Measurements from ENCODE around the gene SLC38A10. TPM values are rescaled to one million over a fixed set of nuclear protein-coding genes. Genes with fewer than 3 reads are reported as not detected.
A peak's percentile ranks its signal among the peaks of the same experiment; 100 is the strongest.

SLC38A10 gene
- total and polyA plus RNA-seq, 7 experiments from 2014 or later, result 45.0 to 122 (median 84.8) TPM

DNA sequence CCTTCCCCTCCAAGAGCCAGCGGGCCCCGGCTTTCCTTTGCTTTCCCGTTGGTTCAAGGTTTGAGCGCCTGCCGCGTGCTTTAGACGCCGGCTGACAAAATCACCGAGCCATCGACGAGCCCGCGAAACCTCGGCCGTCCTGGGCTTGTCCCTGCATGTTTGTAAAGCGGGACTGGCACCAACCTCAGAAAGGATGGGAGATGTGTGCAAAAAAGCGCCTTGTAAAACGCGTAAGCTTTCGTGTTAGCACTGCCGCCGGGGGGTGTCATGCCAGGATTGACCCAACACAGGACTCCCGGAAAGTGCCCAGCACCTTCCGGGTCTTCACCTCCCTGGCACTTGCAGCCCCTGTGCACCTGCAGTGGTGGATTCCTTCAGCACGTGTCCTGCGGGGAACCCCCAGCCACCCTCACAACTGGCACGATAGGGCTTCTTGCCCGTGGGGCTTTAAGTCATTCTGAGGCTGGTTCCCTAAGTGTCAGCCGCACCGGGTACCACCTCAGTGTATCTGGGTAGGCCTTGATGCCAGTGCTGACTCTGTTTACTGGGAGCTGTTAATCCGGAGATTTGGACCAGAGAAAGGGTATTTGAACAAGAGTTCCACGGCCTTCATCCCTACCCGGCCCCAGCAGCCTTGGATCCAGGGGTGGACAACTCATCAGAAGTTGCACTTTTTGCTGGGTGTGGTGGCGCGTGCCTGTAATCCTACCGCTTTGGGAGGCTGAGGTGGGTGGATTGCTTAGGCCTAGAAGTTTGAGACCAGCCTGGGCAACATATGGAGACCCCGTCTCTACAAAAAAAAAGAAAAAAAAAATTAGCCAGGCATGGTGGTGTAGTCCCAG is 55.2 kb downstream of the SLC38A10 start:
- no peaks in the 10 kb centered on the region for H3K27me3 Mint-ChIP-seq
- peak overlapping the region; percentile 89 to 95 (median 93) for H3K4me3 Mint-ChIP-seq
- H3K4me3 ChIP-seq (ENCODE audit: low read length), result peak overlapping the region; percentile 71
- peaks cover 22 to 24% of the 10 kb centered on the region in 2 donors for H3K4me1 ChIP-seq (ENCODE audit: control insufficient read depth in 2 of 2, insufficient read depth in 2 of 2, low read length in 2 of 2)
- ATAC-seq, result no peak
- POLR2A ChIA-PET, result interaction anchor here (1.0 to 2.2 kb wide), 10 partner anchors 13 to 279 kb away, joined by 3 to 24 read pairs (median 4); partner anchors contain the start of genes ACTG1, CEP131 and SLC38A10
- no peaks in the 10 kb centered on the region for H3K27me3 ChIP-seq (ENCODE audit: control insufficient read depth in 2 of 2, insufficient read depth in 2 of 2, low read length in 2 of 2)
- no peaks in the 10 kb centered on the region for H3K9me3 ChIP-seq (ENCODE audit: control insufficient read depth in 2 of 3, low read length in 3 of 3)
- CTCF ChIA-PET, result interaction anchor here (0.6 to 1.3 kb wide), 4 partner anchors 8 to 216 kb away, joined by 3 to 7 read pairs (median 4); no protein-coding TSS in a partner anchor
- peaks cover 0 to 6% (median 0%) of the 10 kb centered on the region in 5 donors for H3K36me3 Mint-ChIP-seq
- H3K9me3 Mint-ChIP-seq, result no peaks in the 10 kb centered on the region
- peak in 1 of 9 donors; percentile 50 for DNase-seq
- H3K36me3 ChIP-seq (ENCODE audit: control insufficient read depth in 2 of 3, insufficient read depth in 3 of 3, low read length in 3 of 3), result peaks cover 0 to 19% (median 0%) of the 10 kb centered on the region in 3 experiments
- peak overlapping the region; percentile 76 for H3K27ac ChIP-seq (ENCODE audit: low read depth, low read length)
- H3K4me1 Mint-ChIP-seq, result peaks cover 11 to 47% (median 33%) of the 10 kb centered on the region in 7 donors
- peak overlapping the region; percentile 78 to 95 (median 87) for H3K27ac Mint-ChIP-seq
- intact Hi-C loops (cut with micrococcal nuclease), result loop anchor here (1.0 to 5.0 kb wide), 6 partner anchors 17 to 620 kb away; partner anchors contain the start of genes FAAP100 (in 1 of the 2), P4HB (in 1 of the 2) and SLC38A10 (in 1 of the 2)

DNA sequence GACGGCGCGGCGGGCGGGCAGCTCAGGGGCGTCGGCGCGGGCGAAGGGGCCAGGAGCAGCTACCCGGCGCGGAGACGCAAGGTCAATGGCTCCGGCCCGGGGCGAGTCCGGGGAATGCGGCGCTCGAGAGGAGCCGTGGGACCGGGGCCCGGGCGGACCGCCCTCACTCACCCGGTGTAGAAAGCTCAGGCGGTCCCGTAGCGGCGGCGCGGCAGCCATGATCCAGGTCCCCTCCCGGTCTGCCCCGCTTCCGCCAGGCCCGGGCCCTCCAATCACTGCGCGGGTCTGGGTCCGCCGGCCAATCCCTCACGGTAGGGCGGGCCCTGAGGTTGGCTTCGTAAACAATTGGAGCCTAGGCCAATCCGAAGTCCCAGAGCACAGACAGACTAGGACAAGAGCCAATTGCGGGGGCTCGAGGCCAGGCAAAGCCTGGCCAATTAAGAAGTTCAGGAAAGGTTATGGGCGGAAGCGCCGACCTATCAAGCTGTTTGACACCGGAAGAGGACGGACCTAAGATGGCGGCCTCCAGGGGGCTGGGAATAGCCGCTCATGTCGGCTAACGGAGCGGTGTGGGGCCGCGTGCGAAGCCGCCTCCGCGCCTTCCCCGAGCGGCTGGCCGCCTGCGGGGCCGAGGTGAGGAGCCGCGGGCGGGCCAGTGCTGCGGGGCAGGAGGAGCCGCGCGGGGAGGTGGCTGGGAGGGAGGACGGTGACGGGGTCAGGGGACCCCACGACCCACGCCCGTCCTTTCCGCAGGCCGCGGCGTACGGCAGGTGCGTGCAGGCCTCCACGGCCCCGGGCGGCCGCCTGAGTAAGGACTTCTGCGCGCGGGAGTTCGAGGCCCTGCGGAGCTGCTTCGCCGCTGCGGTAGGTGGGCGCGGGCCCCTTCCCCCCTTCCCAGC is 56.0 kb downstream of the SLC38A10 start, which contains the start of the genes NDUFAF8 and TEPSIN:
Gene NDUFAF8 (plus strand): TSS at position 504 of the 899 bp plus-strand sequence. CDS start 46 bp downstream, at position 550.
Gene TEPSIN (minus strand): TSS at position 241 of the 899 bp plus-strand sequence. CDS start 22 bp downstream, at position 219.
- DNase-seq (peak; percentile 87 to 98 (median 97)), ATAC-seq (peak; percentile 98)
- H3K36me3 Mint-ChIP-seq, result peaks cover 0 to 6% (median 0%) of the 10 kb centered on the region in 5 donors
- peak within 1 kb of the TSS; percentile 86 to 95 (median 90) for H3K27ac Mint-ChIP-seq
- H3K9me3 ChIP-seq (ENCODE audit: control insufficient read depth in 2 of 3, low read length in 3 of 3), result no peaks in the 10 kb centered on the region
- peak within 1 kb of the TSS; percentile 79 for H3K27ac ChIP-seq (ENCODE audit: low read depth, low read length)
- peaks cover 22 to 24% of the 10 kb centered on the region in 2 donors for H3K4me1 ChIP-seq (ENCODE audit: control insufficient read depth in 2 of 2, insufficient read depth in 2 of 2, low read length in 2 of 2)
- ChIA-PET CTCF (interaction anchor here (0.7 to 1.3 kb wide), 3 partner anchors 9 to 245 kb away, joined by 3 read pairs; no protein-coding TSS in a partner anchor), POLR2A (interaction anchor here (0.7 to 2.2 kb wide), 16 partner anchors 12 to 1401 kb away, joined by 3 to 24 read pairs (median 4); partner anchors contain the start of genes ACTG1, CEP131, FAAP100 and SLC38A10)
- H3K4me3 ChIP-seq (ENCODE audit: low read length), result peak within 1 kb of the TSS; percentile 71
- no peaks in the 10 kb centered on the region for H3K9me3 Mint-ChIP-seq
- H3K27me3 Mint-ChIP-seq, result no peaks in the 10 kb centered on the region
- peaks cover 0 to 21% (median 0%) of the 10 kb centered on the region in 3 experiments for H3K36me3 ChIP-seq (ENCODE audit: control insufficient read depth in 2 of 3, insufficient read depth in 3 of 3, low read length in 3 of 3)
- H3K27me3 ChIP-seq (ENCODE audit: control insufficient read depth in 2 of 2, insufficient read depth in 2 of 2, low read length in 2 of 2), result no peaks in the 10 kb centered on the region
- H3K4me1 Mint-ChIP-seq, result peaks cover 17 to 51% (median 38%) of the 10 kb centered on the region in 7 donors
- intact Hi-C loops (cut with micrococcal nuclease), result loop anchor here (1.0 to 5.0 kb wide), 6 partner anchors 16 to 621 kb away; partner anchors contain the start of genes FAAP100 (in 1 of the 2), P4HB (in 1 of the 2) and SLC38A10 (in 1 of the 2)
- peak within 1 kb of the TSS; percentile 92 to 97 (median 95) for H3K4me3 Mint-ChIP-seq

DNA sequence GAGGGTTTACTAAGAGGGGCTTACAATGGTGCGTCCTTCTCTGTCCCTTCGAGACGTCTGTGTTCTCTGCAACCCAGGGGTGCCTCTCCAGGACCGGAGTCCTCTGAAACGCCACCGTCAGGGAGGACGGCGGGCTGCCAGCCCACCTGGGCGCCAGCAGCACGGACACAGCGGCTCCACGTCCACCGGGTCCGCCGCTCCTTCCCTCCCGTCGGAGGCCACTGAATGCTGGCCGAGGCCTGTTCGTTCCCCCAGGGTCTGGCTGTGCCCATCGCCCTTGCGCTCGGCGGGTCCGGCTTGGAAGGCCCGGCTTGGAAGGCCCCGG is 56.7 kb downstream of the SLC38A10 start:
- Histone ChIP-seq H3K4me3 (ENCODE audit: low read length) (peak overlapping the region; percentile 71), H3K4me1 (ENCODE audit: control insufficient read depth in 2 of 2, insufficient read depth in 2 of 2, low read length in 2 of 2) (peaks cover 22 to 24% of the 10 kb centered on the region in 2 donors), H3K9me3 (ENCODE audit: control insufficient read depth in 2 of 3, low read length in 3 of 3) (no peaks in the 10 kb centered on the region), H3K36me3 (ENCODE audit: control insufficient read depth in 2 of 3, insufficient read depth in 3 of 3, low read length in 3 of 3) (peaks cover 0 to 27% (median 0%) of the 10 kb centered on the region in 3 experiments), H3K27me3 (ENCODE audit: control insufficient read depth in 2 of 2, insufficient read depth in 2 of 2, low read length in 2 of 2) (no peaks in the 10 kb centered on the region), H3K27ac (ENCODE audit: low read depth, low read length) (peak overlapping the region; percentile 79)
- Mint-ChIP-seq H3K4me3 (peak overlapping the region; percentile 79 to 97 (median 94)), H3K4me1 (peaks cover 17 to 51% (median 38%) of the 10 kb centered on the region in 7 donors), H3K9me3 (no peaks in the 10 kb centered on the region), H3K27ac (peak overlapping the region in 2 of 9 donors; percentile 52 to 74), H3K36me3 (peaks cover 0 to 6% (median 0%) of the 10 kb centered on the region in 5 donors), H3K27me3 (no peaks in the 10 kb centered on the region)
- intact Hi-C loops (cut with micrococcal nuclease), result loop anchor here in 1 of 2 donors (5.0 kb wide), 1 partner anchor 244 kb away; no protein-coding TSS in a partner anchor
- ChIA-PET POLR2A (interaction anchor here (0.7 to 2.2 kb wide), 15 partner anchors 12 to 1400 kb away, joined by 3 to 24 read pairs (median 4); partner anchors contain the start of genes ACTG1, CEP131, FAAP100 and SLC38A10), CTCF (interaction anchor here (0.7 to 1.1 kb wide), 2 partner anchors 53 to 246 kb away, joined by 3 read pairs; no protein-coding TSS in a partner anchor)
- ATAC-seq (no peak), DNase-seq (no peak)

DNA sequence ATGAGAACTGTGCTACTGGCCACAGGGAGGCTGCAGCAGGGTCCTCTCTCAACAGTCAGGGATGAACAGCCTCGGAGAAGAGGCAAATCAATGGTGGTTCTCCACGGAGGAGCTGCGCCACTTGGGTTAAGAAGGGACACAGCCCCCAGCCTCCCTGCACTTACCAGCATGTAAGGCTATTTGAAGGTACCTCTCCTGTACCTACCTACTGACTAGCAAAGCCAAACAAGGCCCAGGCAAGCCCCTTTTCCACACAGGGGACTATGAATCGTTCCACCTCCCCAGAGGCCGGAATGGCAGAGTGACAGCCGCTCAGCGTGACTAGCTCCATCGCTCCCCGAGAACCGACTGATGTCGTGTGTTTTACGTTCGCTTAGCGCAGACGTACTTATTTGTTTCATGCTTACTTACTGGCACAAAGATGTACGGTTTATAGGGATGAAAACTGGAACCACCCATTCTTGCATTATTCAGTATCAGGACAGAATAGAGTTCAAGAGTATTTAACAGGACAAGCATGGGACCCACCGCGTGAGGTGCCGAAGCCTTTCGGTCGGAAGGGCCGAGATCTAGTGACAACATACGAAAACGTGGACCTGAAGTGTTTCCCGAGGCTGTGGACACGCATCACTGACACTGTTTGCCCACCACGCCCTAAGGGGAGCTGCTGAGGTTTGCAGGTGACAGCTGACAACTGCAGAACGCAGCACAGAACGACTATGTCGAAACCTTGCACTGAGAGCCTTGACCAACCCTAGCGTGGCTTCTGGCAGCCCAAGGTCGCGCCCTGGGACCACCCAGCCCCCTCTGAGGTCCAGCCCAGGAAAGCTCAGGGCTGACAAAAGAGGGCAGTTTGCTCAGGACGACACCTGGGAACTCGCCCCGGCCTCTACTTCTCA is 57.3 kb downstream of the SLC38A10 start:
- peak overlapping the region; percentile 79 for H3K27ac ChIP-seq (ENCODE audit: low read depth, low read length)
- Mint-ChIP-seq H3K4me3 (peak overlapping the region; percentile 79 to 97 (median 94)), H3K9me3 (no peaks in the 10 kb centered on the region), H3K27ac (peak overlapping the region in 7 of 9 donors; percentile 22 to 80 (median 52)), H3K36me3 (peaks cover 0 to 6% (median 0%) of the 10 kb centered on the region in 5 donors), H3K27me3 (no peaks in the 10 kb centered on the region), H3K4me1 (peaks cover 17 to 51% (median 38%) of the 10 kb centered on the region in 7 donors)
- ChIA-PET POLR2A (interaction anchor here (0.7 to 2.2 kb wide), 7 partner anchors 13 to 1399 kb away, joined by 3 to 24 read pairs (median 8); partner anchors contain the start of genes CEP131, FAAP100 and SLC38A10), CTCF (interaction anchor here (0.6 to 1.1 kb wide), 2 partner anchors 54 to 246 kb away, joined by 3 read pairs; no protein-coding TSS in a partner anchor)
- ATAC-seq (no peak), DNase-seq (no peak)
- H3K36me3 ChIP-seq (ENCODE audit: control insufficient read depth in 2 of 3, insufficient read depth in 3 of 3, low read length in 3 of 3), result peaks cover 0 to 33% (median 0%) of the 10 kb centered on the region in 3 experiments
- no peaks in the 10 kb centered on the region for H3K9me3 ChIP-seq (ENCODE audit: control insufficient read depth in 2 of 3, low read length in 3 of 3)
- H3K27me3 ChIP-seq (ENCODE audit: control insufficient read depth in 2 of 2, insufficient read depth in 2 of 2, low read length in 2 of 2), result no peaks in the 10 kb centered on the region
- intact Hi-C loops (cut with micrococcal nuclease), result loop anchor here in 1 of 2 donors (5.0 kb wide), 1 partner anchor 244 kb away; no protein-coding TSS in a partner anchor
- H3K4me3 ChIP-seq (ENCODE audit: low read length), result peak overlapping the region; percentile 71
- peaks cover 22 to 24% of the 10 kb centered on the region in 2 donors for H3K4me1 ChIP-seq (ENCODE audit: control insufficient read depth in 2 of 2, insufficient read depth in 2 of 2, low read length in 2 of 2)

DNA sequence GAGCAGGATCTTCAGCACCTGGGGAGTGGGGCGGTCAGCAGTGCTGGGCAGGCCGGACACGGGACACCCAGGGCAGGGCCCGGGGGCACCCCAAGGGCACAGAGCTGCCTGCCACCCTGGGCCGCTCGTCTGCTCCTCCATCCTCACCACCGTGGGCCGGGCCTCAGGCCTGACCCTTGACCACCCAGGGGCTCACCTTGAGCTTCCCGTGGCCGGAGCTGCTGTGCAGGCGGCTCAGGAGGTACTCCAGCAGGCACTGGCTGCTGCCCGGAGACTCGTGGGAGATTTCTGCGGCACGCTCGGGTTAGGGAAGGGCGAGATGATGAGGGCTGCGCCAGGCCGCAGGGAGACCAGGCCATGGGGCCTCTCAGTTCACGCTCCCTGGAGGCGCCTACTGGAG is 58.3 kb downstream of the SLC38A10 start:
- Histone ChIP-seq H3K9me3 (ENCODE audit: control insufficient read depth in 2 of 3, low read length in 3 of 3) (no peaks in the 10 kb centered on the region), H3K27me3 (ENCODE audit: control insufficient read depth in 2 of 2, insufficient read depth in 2 of 2, low read length in 2 of 2) (no peaks in the 10 kb centered on the region), H3K36me3 (ENCODE audit: control insufficient read depth in 2 of 3, insufficient read depth in 3 of 3, low read length in 3 of 3) (peaks cover 0 to 44% (median 0%) of the 10 kb centered on the region in 3 experiments), H3K4me3 (ENCODE audit: low read length) (no peak overlapping the region), H3K27ac (ENCODE audit: low read depth, low read length) (no peak overlapping the region), H3K4me1 (ENCODE audit: control insufficient read depth in 2 of 2, insufficient read depth in 2 of 2, low read length in 2 of 2) (peaks cover 22 to 24% of the 10 kb centered on the region in 2 donors)
- intact Hi-C loops (cut with micrococcal nuclease), result loop anchor here in 1 of 2 donors (5.0 kb wide), 1 partner anchor 246 kb away; no protein-coding TSS in a partner anchor
- Mint-ChIP-seq H3K9me3 (no peaks in the 10 kb centered on the region), H3K4me3 (peak overlapping the region in 4 of 10 donors; percentile 92 to 94 (median 93)), H3K36me3 (peaks cover 0 to 4% (median 0%) of the 10 kb centered on the region in 5 donors), H3K27me3 (no peaks in the 10 kb centered on the region), H3K4me1 (peaks cover 17 to 51% (median 35%) of the 10 kb centered on the region in 7 donors), H3K27ac (no peak overlapping the region)
- POLR2A ChIA-PET, result no interaction called here
- no peak for ATAC-seq
- no peak for DNase-seq
- CTCF ChIA-PET, result interaction anchor here (0.5 to 0.6 kb wide), 2 partner anchors 55 to 130 kb away, joined by 3 read pairs; no protein-coding TSS in a partner anchor

All from naive thymus-derived CD4-positive, alpha-beta T cell (primary cell).